CD4-positive, alpha-beta T cell treated with Interleukin-4 for 4 hours (primary cell): ENCODE measurements around the gene ITGB6.
"Not testable (repeated sequence)": the region's sequence is repeated elsewhere in the genome, so short reads cannot be mapped to it uniquely, and the experiment has no call there.

ENCODE experiments used
- DNase-seq: peaks from one replicate; pipeline ENCODE4 v3.0.0-alpha.2; 2020

Gene ITGB6

GRCh38 chr2:160180172-160180571 lies 19.9 kb downstream of the ITGB6 start:
- DNase-seq = no peak

GRCh38 chr2:160175169-160176134 lies 24.6 kb downstream of the ITGB6 start:
- DNase-seq = no peak

GRCh38 chr2:160174322-160174721 lies 25.8 kb downstream of the ITGB6 start:
- DNase-seq = no peak

GRCh38 chr2:160169988-160170387 lies 30.1 kb downstream of the ITGB6 start:
- DNase-seq = no peak

GRCh38 chr2:160169471-160169870 lies 30.6 kb downstream of the ITGB6 start:
- DNase-seq = no peak

- DNase-seq = no peak
Observed at GRCh38 chr2:160168878-160169277, 31.2 kb downstream of the ITGB6 start.

- DNase-seq = no peak
Observed at GRCh38 chr2:160167089-160167740, 32.9 kb downstream of the ITGB6 start.

GRCh38 chr2:160165996-160166395 lies 34.1 kb downstream of the ITGB6 start:
- no peak for DNase-seq

GRCh38 chr2:160165081-160165480 lies 35.0 kb downstream of the ITGB6 start:
- DNase-seq = no peak

GRCh38 chr2:160157861-160158829 lies 41.9 kb downstream of the ITGB6 start:
- DNase-seq = no peak

GRCh38 chr2:160156665-160157064 lies 43.4 kb downstream of the ITGB6 start:
- no peak for DNase-seq

- no peak for DNase-seq
Observed at GRCh38 chr2:160156100-160156499, 44.0 kb downstream of the ITGB6 start.

GRCh38 chr2:160148419-160148818 lies 51.7 kb downstream of the ITGB6 start:
- DNase-seq = not testable (repeated sequence)

GRCh38 chr2:160145471-160145870 lies 54.6 kb downstream of the ITGB6 start:
- DNase-seq = no peak

GRCh38 chr2:160144280-160144990 lies 55.6 kb downstream of the ITGB6 start:
- no peak for DNase-seq

GRCh38 chr2:160142472-160142871 lies 57.6 kb downstream of the ITGB6 start:
- no peak for DNase-seq

- DNase-seq = no peak
Observed at GRCh38 chr2:160141912-160142311, 58.2 kb downstream of the ITGB6 start.

- DNase-seq = no peak
Observed at GRCh38 chr2:160141419-160141818, 58.7 kb downstream of the ITGB6 start.

- DNase-seq = no peak
Observed at GRCh38 chr2:160140471-160140870, 59.6 kb downstream of the ITGB6 start.

- DNase-seq = no peak
Observed at GRCh38 chr2:160139991-160140390, 60.1 kb downstream of the ITGB6 start.

- no peak for DNase-seq
Observed at GRCh38 chr2:160139350-160139749, 60.7 kb downstream of the ITGB6 start.

GRCh38 chr2:160138406-160138805 lies 61.7 kb downstream of the ITGB6 start:
- DNase-seq = no peak
